ENCODE data around the gene FSD2. TPM values are rescaled to one million over a fixed set of nuclear protein-coding genes. Genes with fewer than 3 reads are reported as not detected.
A peak's percentile ranks its signal among the peaks of the same experiment; 100 is the strongest.

FSD2 gene
- polyA plus RNA-seq, 1 experiment = not detected

DNA sequence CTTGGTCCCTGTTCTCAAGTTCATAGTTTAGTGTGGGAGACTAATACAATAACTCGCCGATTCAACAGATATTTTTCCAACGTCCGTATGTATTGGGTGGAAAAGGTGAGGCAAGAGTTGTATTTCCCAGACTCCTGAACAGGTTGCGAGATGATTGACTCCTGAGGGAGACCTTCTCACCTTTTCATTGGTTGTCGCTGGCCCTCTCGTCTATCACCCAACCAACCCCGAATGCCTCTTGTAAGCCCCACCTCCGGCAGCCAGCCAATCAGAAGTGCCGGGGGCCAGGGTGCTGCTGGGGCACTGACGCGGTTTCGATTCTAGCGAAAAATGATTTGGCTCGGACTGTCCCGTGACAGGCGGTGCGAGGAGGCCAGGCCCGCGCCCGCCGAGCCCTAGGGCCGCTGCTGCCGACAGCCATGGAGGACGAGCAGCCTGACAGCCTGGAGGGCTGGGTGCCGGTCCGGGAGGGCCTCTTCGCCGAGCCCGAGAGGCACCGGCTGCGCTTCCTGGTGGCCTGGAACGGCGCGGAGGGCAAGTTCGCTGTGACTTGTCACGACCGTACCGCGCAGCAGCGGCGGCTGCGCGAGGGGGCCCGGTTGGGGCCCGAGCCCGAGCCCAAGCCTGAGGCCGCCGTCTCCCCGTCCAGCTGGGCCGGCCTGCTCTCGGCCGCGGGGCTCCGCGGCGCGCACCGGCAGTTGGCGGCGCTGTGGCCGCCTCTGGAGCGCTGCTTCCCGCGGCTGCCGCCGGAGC lies 3.6 kb upstream of the FSD2 start, which contains the start of gene WHAMM:
WHAMM (plus strand) TSS at position 321 of the 753 bp plus-strand sequence; CDS start at position 420, 99 bp downstream.
- ChIA-PET CTCF (interaction anchor here (1.1 to 2.1 kb wide), 2 partner anchors 114 to 270 kb away, joined by 5 to 6 read pairs; partner anchors contain the start of gene RPS17), POLR2A (no interaction called here)
- TF ChIP-seq, protein P1, sequence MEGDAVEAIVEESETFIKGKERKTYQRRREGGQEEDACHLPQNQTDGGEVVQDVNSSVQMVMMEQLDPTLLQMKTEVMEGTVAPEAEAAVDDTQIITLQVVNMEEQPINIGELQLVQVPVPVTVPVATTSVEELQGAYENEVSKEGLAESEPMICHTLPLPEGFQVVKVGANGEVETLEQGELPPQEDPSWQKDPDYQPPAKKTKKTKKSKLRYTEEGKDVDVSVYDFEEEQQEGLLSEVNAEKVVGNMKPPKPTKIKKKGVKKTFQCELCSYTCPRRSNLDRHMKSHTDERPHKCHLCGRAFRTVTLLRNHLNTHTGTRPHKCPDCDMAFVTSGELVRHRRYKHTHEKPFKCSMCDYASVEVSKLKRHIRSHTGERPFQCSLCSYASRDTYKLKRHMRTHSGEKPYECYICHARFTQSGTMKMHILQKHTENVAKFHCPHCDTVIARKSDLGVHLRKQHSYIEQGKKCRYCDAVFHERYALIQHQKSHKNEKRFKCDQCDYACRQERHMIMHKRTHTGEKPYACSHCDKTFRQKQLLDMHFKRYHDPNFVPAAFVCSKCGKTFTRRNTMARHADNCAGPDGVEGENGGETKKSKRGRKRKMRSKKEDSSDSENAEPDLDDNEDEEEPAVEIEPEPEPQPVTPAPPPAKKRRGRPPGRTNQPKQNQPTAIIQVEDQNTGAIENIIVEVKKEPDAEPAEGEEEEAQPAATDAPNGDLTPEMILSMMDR (IDR thresholded peaks at IDR 0.05; ENCODE audit: insufficient read depth, low read depth, low read length) = no peak

DNA sequence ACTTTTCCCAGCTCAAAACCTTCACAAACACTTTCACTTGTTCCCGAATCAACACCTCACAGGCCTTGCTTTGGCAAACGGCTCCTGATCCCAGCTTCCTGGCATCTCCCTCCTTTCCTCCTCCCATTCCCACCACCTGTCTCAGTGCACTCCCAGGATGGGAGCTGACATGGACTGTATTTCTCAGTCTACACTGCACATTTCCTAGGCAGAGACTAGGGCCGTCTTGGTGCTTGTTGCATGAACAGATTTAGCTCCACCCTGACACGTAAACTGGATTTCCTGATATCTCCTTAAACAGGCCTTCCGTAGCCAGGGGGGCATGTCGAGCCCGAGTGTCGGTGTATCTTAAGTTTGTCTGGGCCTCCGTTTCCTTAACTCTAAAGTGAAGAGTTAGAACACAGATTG lies 2.8 kb upstream of the FSD2 start:
- TF ChIP-seq, protein P1 (IDR thresholded peaks at IDR 0.05; ENCODE audit: insufficient read depth, low read depth, low read length) = no peak
- no peaks in the 10 kb centered on the region for H3K36me3 ChIP-seq (ENCODE audit: control insufficient read depth, insufficient read depth, low read length)
- no peak overlapping the region for H3K4me3 ChIP-seq (ENCODE audit: low read depth, low read length)
- ChIA-PET CTCF (no interaction called here), POLR2A (no interaction called here)
- DNase-seq (ENCODE audit: low read depth) = no peak
- no peaks in the 10 kb centered on the region for H3K27me3 ChIP-seq (ENCODE audit: control insufficient read depth, insufficient read depth, low read length)

More for the DNA sequence above, 3.6 kb upstream of the FSD2 start, which contains the start of gene WHAMM:
- Histone ChIP-seq H3K27me3 (ENCODE audit: control insufficient read depth, insufficient read depth, low read length) (no peaks in the 10 kb centered on the region), H3K36me3 (ENCODE audit: control insufficient read depth, insufficient read depth, low read length) (no peaks in the 10 kb centered on the region), H3K4me3 (ENCODE audit: low read depth, low read length) (peak within 1 kb of the TSS; percentile 89)
- peak; percentile 90 for DNase-seq (ENCODE audit: low read depth)

DNA sequence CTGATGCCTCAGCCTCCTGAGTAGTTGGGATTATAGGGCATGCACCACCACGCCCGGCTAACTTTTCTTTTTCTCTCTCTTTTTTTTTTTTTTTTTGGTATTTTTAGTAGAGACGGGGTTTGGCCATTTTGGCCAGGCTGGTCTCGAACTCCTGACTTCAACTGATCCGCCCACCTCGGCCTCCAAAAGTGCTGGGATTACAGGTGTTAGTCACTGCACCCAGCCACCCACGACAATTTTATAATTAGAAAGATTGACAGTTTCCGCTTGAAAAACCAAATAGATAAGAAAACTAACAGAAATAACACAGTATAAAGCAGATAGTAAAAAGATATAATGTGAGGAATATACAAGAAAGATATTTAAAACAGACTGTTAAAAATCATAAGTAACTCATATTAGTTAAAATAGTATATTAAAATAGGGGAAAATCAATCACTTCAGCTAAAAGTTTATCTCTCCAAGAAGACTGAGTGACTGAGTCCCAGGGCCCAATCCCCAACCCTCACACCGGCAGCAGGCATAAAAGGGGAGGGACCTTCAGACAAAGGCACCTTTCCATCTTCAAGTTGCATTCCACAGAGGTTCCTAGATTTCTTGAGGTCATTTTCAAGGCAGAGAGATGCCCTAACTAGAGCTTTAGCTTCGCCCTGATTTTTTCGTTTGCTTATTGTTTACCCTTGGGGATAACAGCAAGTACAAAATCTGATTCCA lies 2.2 kb upstream of the FSD2 start:
- TF ChIP-seq, protein P1 (IDR thresholded peaks at IDR 0.05; ENCODE audit: insufficient read depth, low read depth, low read length) = no peak
- Histone ChIP-seq H3K27me3 (ENCODE audit: control insufficient read depth, insufficient read depth, low read length) (no peaks in the 10 kb centered on the region), H3K36me3 (ENCODE audit: control insufficient read depth, insufficient read depth, low read length) (no peaks in the 10 kb centered on the region), H3K4me3 (ENCODE audit: low read depth, low read length) (no peak overlapping the region)
- ChIA-PET CTCF (no interaction called here), POLR2A (no interaction called here)
- no peak for DNase-seq (ENCODE audit: low read depth)

DNA sequence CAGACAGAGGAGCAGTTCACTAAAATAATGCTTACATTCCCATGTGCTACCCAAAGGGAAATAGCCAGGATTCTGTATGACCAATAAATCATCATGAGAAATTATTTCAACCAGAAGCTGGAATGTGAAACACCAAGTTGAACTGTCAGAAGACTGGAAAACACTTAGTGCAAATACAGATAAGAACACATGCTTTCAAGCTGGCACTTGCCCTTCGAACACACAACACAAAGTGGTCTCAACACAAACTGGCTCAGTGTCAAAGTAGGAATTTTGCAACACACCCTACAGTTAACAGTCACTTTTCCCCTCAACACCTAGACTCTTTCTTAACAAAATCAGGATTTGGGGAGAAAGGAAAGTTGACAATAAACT lies 1.3 kb downstream of the FSD2 start:
- H3K27me3 ChIP-seq (ENCODE audit: control insufficient read depth, insufficient read depth, low read length) = no peaks in the 10 kb centered on the region; the same call in 1 of the 2 replicates
- TF ChIP-seq, protein P1 (IDR thresholded peaks at IDR 0.05; ENCODE audit: insufficient read depth, low read depth, low read length) = no peak
- no peak overlapping the region for H3K4me3 ChIP-seq (ENCODE audit: low read depth, low read length)
- ChIA-PET CTCF (no interaction called here), POLR2A (no interaction called here)
- DNase-seq (ENCODE audit: low read depth) = no peak
- H3K36me3 ChIP-seq (ENCODE audit: control insufficient read depth, insufficient read depth, low read length) = no peaks in the 10 kb centered on the region

Measured in BJ (cell line).